Measurements from ENCODE around the gene ATP2C2.

- TF ChIP-seq CTCF (IDR thresholded peaks at IDR 0.05) (no peak), POLR2A (IDR thresholded peaks at IDR 0.05) (no peak), EP300 (IDR thresholded peaks at IDR 0.05; ENCODE audit: low read depth) (no peak)
Observed at GRCh38 chr16:84438971-84439696, 70.8 kb downstream of the ATP2C2 start.
